Heart left ventricle (tissue), 16 donors: ENCODE data around the gene IKZF3. TPM values are rescaled to one million over a fixed set of nuclear protein-coding genes. Genes with fewer than 3 reads are reported as not detected.

ENCODE experiments used
- ATAC-seq, 4 donors: fragments of 200-7000 bp; cut with Tn5 transposase; one replicate each; pipeline ENCODE4 v1.9.1; 2020 to 2022; ENCODE audit warnings: moderate library complexity in 4 of 4, mild to moderate bottlenecking in 3 of 4, moderate number of reproducible peaks in 1 of 4
- DNase-seq, 5 donors: peaks; one replicate each; pipeline ENCODE4 v3.0.0-alpha.2; 2020
- H3K27ac ChIP-seq, 12 donors: fragments of 200-600 bp; sonication (generic) in 4 of 12; one replicate each; pipeline versions ENCODE4 v1.5.0 to v1.8.0; 2016 to 2022; ENCODE audit warnings: mild to moderate bottlenecking in 2 of 12
- H3K27me3 ChIP-seq, 9 donors: fragments of 200-600 bp; sonication (generic) in 2 of 9; one replicate each; pipeline versions ENCODE4 v1.5.1 to v1.8.0; 2016 to 2022; ENCODE audit warnings: mild to moderate bottlenecking in 3 of 9
- H3K36me3 ChIP-seq, 9 donors: fragments of 200-600 bp; sonication (generic) in 2 of 9; one replicate each; pipeline versions ENCODE4 v1.5.0 to v1.8.0; 2018 to 2022; ENCODE audit warnings: mild to moderate bottlenecking in 2 of 9
- H3K4me1 ChIP-seq, 12 donors: fragments of 200-600 bp; sonication (generic) in 4 of 12; one replicate each; pipeline versions ENCODE4 v1.5.0 to v1.8.0; 2016 to 2022; ENCODE audit warnings: mild to moderate bottlenecking in 3 of 12
- H3K4me3 ChIP-seq, 12 donors: fragments of 200-600 bp; sonication (generic) in 4 of 12; one replicate each; pipeline versions ENCODE4 v1.5.0 to v1.8.0; 2017 to 2022; ENCODE audit warnings: mild to moderate bottlenecking in 9 of 12, moderate library complexity in 4 of 12
- H3K9me3 ChIP-seq, 12 donors: fragments of 200-600 bp; sonication (generic) in 4 of 12; one replicate each; pipeline versions ENCODE4 v1.5.0 to v1.8.0; 2016 to 2022; ENCODE audit warnings: mild to moderate bottlenecking in 1 of 12
- POLR2A ChIP-seq, 2 donors: fragments of 450-650 bp; IDR thresholded peaks; one replicate each; pipeline ENCODE4 v1.6.1; 2017; ENCODE audit warnings: antibody characterized with exemption in 2 of 2, mild to moderate bottlenecking in 2 of 2, moderate library complexity in 2 of 2
- WGBS, 4 donors: extraction: QIAGEN DNeasy Blood & Tissue Kit in 2 of 4; methylation state at CpG; one replicate each; pipeline versions ENCODE4 v1.1.5 to v1.1.7; 2013 to 2018; 5-methylcytosine and 5-hydroxymethylcytosine counted together
- intact Hi-C, 10 donors: fragments of 100-400 bp; cut with DNase I; formaldehyde crosslinking; loops; one replicate each; pipeline versions ENCODE4 v1.11.1 to v1.14.2; 2022
- polyA plus RNA-seq, 2 donors: library from polyadenylated mRNA; stranded (reverse); fragments of 200-250 nt; gene quantifications; one replicate each; pipeline ENCODE4 v1.2.3, GENCODE V29; 2013
- total RNA-seq, 9 donors: library from RNA; depleted of rRNA in 2 of 9; stranded (reverse); fragments of >200 nt in 2 of 9; fragmentation: NEBNext Ultra II Directional in 3 of 9; extraction: Animal tissue kit (Norgen Biotek cat#: 25700) in 3 of 9; gene quantifications; one replicate each; pipeline versions ENCODE4 v1.1.0 to v1.2.4, GENCODE V29; 2016 to 2023
- TF ChIP-seq, protein P1 (sequence below), 12 donors: fragments of 200-600 bp; sonication (generic) in 4 of 12; IDR thresholded peaks; one replicate each; pipeline versions ENCODE4 v1.5.0 to v1.8.0; 2018 to 2022; ENCODE audit warnings: antibody characterized with exemption in 12 of 12, mild to moderate bottlenecking in 5 of 12
- donor health status: ischemic (EF 13 %, LVEDD 7.1; RV severe dilation, severe dysfunction).
- donor health status: healthy with polysubstance abuse.
- donor health status: DM: no; HTN: yes; CAD: no.
- donor health status: DM: no; HTN: no; CAD: no.
- donor health status: ischemic (EF 25% LVEDD 6.9; RV normal size, moderate dysfunction).
- donor health status: ischemic (EF 25% LVEDD 5.7; RV mildly dilated, moderate dysfunction).
- donor health status: healthy.
- donor health status: DM: yes; HTN: yes; CAD: no.
- donor health status: ischemic (EF 35%, LVEDD 5.7; RV mildly dilated, moderate dysfunction).
- donor health status: nonischemic (EF 11% LVEDD 7.7; RV severe dilation, severe dysfunction).
- donor health status: DM: yes; HTN: yes; CAD: no.
- donor health status: PGD.
- donor health status: ischemic (EF 29% LVEDD 5.4; RV normal size, mild dysfunction).
- donor health status: nonischemic (EF 23%, LVEDD 6.1; RV moderate dilation, normal function).

IKZF3 gene
- total and polyA plus RNA-seq, 11 donors: 0.07 to 6.9 (median 0.21) TPM

DNA sequence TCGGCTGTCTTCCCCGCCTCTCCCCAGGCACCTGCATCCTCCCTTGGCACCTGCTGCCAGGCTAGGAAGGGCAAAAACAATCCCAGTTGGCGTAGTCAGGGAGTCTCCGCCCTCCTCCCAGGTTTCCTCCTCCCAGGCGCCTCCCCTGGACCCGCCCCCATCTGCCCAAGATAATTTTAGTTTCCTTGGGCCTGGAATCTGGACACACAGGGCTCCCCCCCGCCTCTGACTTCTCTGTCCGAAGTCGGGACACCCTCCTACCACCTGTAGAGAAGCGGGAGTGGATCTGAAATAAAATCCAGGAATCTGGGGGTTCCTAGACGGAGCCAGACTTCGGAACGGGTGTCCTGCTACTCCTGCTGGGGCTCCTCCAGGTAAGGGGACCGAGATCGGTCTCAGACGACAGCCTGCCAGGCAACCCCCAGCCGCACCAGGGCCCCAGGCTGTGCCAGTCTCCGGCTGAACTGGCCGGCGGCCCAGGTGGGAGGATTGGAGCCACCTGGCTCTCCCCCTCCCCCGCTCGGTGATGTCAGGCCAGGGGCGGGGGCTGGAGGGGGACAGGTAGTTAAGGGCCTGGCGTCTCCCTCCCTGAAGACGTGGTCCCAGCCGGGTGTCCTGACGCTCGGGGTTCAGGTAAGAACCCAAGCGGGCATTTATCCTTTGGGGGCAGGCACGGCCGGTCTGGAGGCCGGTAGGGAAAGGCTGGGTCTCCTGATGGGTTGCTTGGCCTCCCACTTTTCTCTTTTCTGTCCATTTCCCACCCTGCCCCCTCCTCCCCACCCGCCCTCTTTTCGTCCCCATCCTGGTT, 126.1 kb downstream of the IKZF3 start, which contains the start of gene GRB7:
Gene GRB7 (plus strand): TSS at position 179 of the 808 bp plus-strand sequence. CDS start 4,364 bp downstream, outside the sequence.
- DNase-seq (no peak), ATAC-seq (peak in 2 of 4 donors; percentile 36 to 45)
- Histone ChIP-seq H3K4me3 (peak within 1 kb of the TSS in 11 of 12 donors; percentile 12 to 51 (median 30)), H3K4me1 (peaks cover 0 to 44% (median 15%) of the 10 kb centered on the region in 12 donors), H3K36me3 (no peaks in the 10 kb centered on the region), H3K27me3 (peaks cover 15 to 63% (median 26%) of the 10 kb centered on the region in 9 donors), H3K9me3 (no peaks in the 10 kb centered on the region), H3K27ac (peak within 1 kb of the TSS in 1 of 12 donors; percentile 17)
- 11 to 22% (median 15%) methylated on average over 19 to 34 of the region's 34 CpGs for WGBS, 4 donors
- TF ChIP-seq, protein P1, sequence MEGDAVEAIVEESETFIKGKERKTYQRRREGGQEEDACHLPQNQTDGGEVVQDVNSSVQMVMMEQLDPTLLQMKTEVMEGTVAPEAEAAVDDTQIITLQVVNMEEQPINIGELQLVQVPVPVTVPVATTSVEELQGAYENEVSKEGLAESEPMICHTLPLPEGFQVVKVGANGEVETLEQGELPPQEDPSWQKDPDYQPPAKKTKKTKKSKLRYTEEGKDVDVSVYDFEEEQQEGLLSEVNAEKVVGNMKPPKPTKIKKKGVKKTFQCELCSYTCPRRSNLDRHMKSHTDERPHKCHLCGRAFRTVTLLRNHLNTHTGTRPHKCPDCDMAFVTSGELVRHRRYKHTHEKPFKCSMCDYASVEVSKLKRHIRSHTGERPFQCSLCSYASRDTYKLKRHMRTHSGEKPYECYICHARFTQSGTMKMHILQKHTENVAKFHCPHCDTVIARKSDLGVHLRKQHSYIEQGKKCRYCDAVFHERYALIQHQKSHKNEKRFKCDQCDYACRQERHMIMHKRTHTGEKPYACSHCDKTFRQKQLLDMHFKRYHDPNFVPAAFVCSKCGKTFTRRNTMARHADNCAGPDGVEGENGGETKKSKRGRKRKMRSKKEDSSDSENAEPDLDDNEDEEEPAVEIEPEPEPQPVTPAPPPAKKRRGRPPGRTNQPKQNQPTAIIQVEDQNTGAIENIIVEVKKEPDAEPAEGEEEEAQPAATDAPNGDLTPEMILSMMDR (IDR thresholded peaks at IDR 0.05): no peak
- TF ChIP-seq POLR2A (IDR thresholded peaks at IDR 0.05): no peak
- intact Hi-C loops: no loop called here

- DNase-seq (no peak), ATAC-seq (no peak)
- WGBS, 4 donors: 57 to 71% (median 63%) methylated on average over 12 to 13 of the region's 13 CpGs
- Histone ChIP-seq H3K27ac (no peak overlapping the region), H3K27me3 (peaks cover 15 to 56% (median 24%) of the 10 kb centered on the region in 9 donors), H3K9me3 (no peaks in the 10 kb centered on the region), H3K4me3 (peak overlapping the region in 5 of 12 donors; percentile 13 to 51 (median 37)), H3K4me1 (peaks cover 0 to 44% (median 15%) of the 10 kb centered on the region in 12 donors), H3K36me3 (no peaks in the 10 kb centered on the region)
- TF ChIP-seq POLR2A (IDR thresholded peaks at IDR 0.05): no peak
- TF ChIP-seq, protein P1 (IDR thresholded peaks at IDR 0.05): no peak
- intact Hi-C loops: no loop called here
Measured at GRCh38 chr17:39737206-39737759, 126.8 kb downstream of the IKZF3 start.

DNA sequence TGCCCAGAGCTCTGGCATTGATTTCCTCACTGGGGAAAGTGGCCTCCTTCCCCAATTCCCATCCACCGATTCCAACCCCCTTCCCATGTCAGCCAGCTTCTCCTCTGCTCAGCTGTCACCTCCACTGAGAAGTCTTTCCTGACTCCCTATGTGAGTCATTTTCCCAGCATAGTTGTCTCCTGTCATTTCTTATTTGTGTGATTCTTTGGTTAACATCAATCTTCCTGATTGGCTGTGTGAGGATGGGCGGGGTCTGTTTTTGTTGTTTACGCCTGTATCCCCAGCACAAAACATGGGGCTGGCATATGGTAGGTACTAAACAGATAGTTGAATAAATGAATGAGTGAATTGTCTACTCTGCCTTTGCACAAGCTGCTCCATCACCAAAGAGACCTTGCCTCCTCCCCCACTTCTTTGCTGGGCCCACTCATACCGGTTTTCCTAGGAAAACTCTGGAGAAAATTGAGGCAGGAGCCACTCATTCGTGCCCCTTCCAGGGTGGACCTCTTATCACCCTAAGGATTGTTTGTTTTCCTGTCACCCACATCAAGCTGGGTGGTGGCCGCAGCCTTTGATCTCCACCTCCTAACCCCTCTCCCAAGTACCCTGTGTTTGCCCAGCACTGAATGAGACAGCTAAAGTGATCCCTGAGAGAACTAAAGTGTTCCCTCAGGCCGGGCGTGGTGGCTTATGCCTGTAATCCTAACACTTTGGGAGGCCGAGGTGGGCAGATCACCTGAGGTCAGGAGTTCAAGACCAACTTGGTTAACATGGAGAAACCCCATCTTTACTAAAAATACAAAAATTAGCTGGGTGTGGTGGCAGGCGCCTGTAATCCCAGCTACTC, 127.6 kb downstream of the IKZF3 start:
- DNase-seq (no peak), ATAC-seq (no peak)
- WGBS, 4 donors: 80 to 83% (median 80%) methylated on average over 10 of the region's 10 CpGs
- no peak overlapping the region for H3K4me3 ChIP-seq
- H3K9me3 ChIP-seq: no peaks in the 10 kb centered on the region
- peaks cover 0 to 43% (median 15%) of the 10 kb centered on the region in 12 donors for H3K4me1 ChIP-seq
- no peak for TF ChIP-seq POLR2A (IDR thresholded peaks at IDR 0.05)
- TF ChIP-seq, protein P1 (IDR thresholded peaks at IDR 0.05): no peak
- no peaks in the 10 kb centered on the region for H3K36me3 ChIP-seq
- intact Hi-C loops: no loop called here
- H3K27ac ChIP-seq: no peak overlapping the region
- H3K27me3 ChIP-seq: peaks cover 15 to 54% (median 22%) of the 10 kb centered on the region in 9 donors
